IMR-90 (cell line): ENCODE results near the gene CXCL17. TPM values are rescaled to one million over a fixed set of nuclear protein-coding genes. Genes with fewer than 3 reads are reported as not detected.

ENCODE experiments used
- ATAC-seq: fragments of 200-7000 bp; cut with Tn5 transposase; 2 replicates; pipeline ENCODE4 v1.9.1; 2020; ENCODE audit warnings: low read depth, mild to moderate bottlenecking, moderate library complexity
- BruUV-seq: library from RNA; stranded (reverse); fragments of 400-500 nt; replicated peaks from 2 replicates; lab custom pipeline; 2021; lab: Mats Ljungman, UMichigan
- CTCF ChIA-PET: fragments of 300-600 bp; formaldehyde crosslinking; extraction: SDS; loops from one replicate; lab custom pipeline; 2021; ENCODE audit warnings: antibody characterized with exemption; lab: Yijun Ruan, JAX
- POLR2A ChIA-PET: fragments of 300-600 bp; sonication (Branson Sonifier 250); formaldehyde crosslinking; loops from one replicate; lab custom pipeline; 2022; ENCODE audit warnings: antibody characterized with exemption; ENCODE audit not compliant: unreplicated experiment; lab: Charles Lee
- DNase-seq: peaks from one replicate; pipeline ENCODE4 v3.0.0; 2013
- H2AFZ ChIP-seq: replicated peaks from 2 replicates; pipeline ENCODE3; 2013; ENCODE audit warnings: low read length, mild to moderate bottlenecking; ENCODE audit not compliant: poor library complexity
- H2AK5ac ChIP-seq: 2 replicates; pipeline ENCODE4 v1.6.1; 2013; ENCODE audit warnings: low read depth, low read length, inconsistent platforms
- H2AK9ac ChIP-seq: replicated peaks from 2 replicates; pipeline ENCODE3; 2013; ENCODE audit warnings: mild to moderate bottlenecking, low read depth, low read length, moderate library complexity; ENCODE audit not compliant: poor library complexity
- H2BK120ac ChIP-seq: 2 replicates; pipeline ENCODE4 v1.6.1; 2013; ENCODE audit warnings: low read depth, low read length, inconsistent platforms
- H2BK15ac ChIP-seq: 3 replicates; pipeline ENCODE4 v1.6.1; 2013; ENCODE audit warnings: low read depth, low read length, inconsistent platforms
- H2BK20ac ChIP-seq: 2 replicates; pipeline ENCODE4 v1.6.1; 2013; ENCODE audit warnings: low read depth, mild to moderate bottlenecking, inconsistent platforms, low read length, moderate library complexity
- H2BK5ac ChIP-seq: 2 replicates; pipeline ENCODE4 v1.6.1; 2013; ENCODE audit warnings: mild to moderate bottlenecking, low read depth, low read length, inconsistent platforms; ENCODE audit not compliant: poor library complexity, severe bottlenecking
- H3K14ac ChIP-seq: replicated peaks from 2 replicates; pipeline ENCODE4 v1.6.1; 2013; ENCODE audit warnings: low read depth, low read length, inconsistent platforms
- H3K18ac ChIP-seq: 2 replicates; pipeline ENCODE4 v1.6.1; 2013; ENCODE audit warnings: low read depth, low read length, control low read depth
- H3K23ac ChIP-seq: 2 replicates; pipeline ENCODE4 v1.6.1; 2013; ENCODE audit warnings: low read depth, low read length, inconsistent platforms
- H3K27ac ChIP-seq: 2 replicates; pipeline ENCODE4 v1.5.1; 2013; ENCODE audit warnings: mild to moderate bottlenecking, control low read depth, low read length; ENCODE audit not compliant: insufficient read depth
- H3K27me3 ChIP-seq: 2 replicates; pipeline ENCODE4 v1.6.1; 2013; ENCODE audit warnings: low read length; ENCODE audit not compliant: control insufficient read depth, insufficient read depth
- H3K36me3 ChIP-seq: 2 replicates; pipeline ENCODE4 v1.6.1; 2013; ENCODE audit warnings: low read length, mixed read lengths; ENCODE audit not compliant: control insufficient read depth, insufficient read depth
- H3K4ac ChIP-seq: 2 replicates; pipeline ENCODE4 v1.6.1; 2013; ENCODE audit warnings: low read depth, low read length, inconsistent platforms
- H3K4me1 ChIP-seq: 2 replicates; pipeline ENCODE4 v1.6.1; 2013; ENCODE audit warnings: low read length, mixed read lengths; ENCODE audit not compliant: control insufficient read depth, insufficient read depth
- H3K4me2 ChIP-seq: 2 replicates; pipeline ENCODE4 v1.6.1; 2013; ENCODE audit warnings: low read depth, mild to moderate bottlenecking, control low read depth, low read length, moderate library complexity
- H3K4me3 ChIP-seq: 2 replicates; pipeline ENCODE4 v1.5.1; 2013; ENCODE audit warnings: low read depth, mild to moderate bottlenecking, control low read depth, low read length, moderate library complexity; ENCODE audit not compliant: insufficient read depth
- H3K56ac ChIP-seq: 2 replicates; pipeline ENCODE4 v1.6.1; 2013; ENCODE audit warnings: low read length, inconsistent platforms; ENCODE audit not compliant: insufficient read depth; ENCODE audit errors: extremely low read depth
- H3K79me1 ChIP-seq, 2 experiments: 2 replicates each; pipeline ENCODE4 v1.6.1; 2013; ENCODE audit warnings: low read length in 2 of 2, inconsistent platforms in 1 of 2, low read depth in 1 of 2
- H3K9ac ChIP-seq: 2 replicates; pipeline ENCODE4 v1.6.1; 2013; ENCODE audit warnings: low read depth, low read length, control low read depth
- H3K9me1 ChIP-seq: 2 replicates; pipeline ENCODE4 v1.6.1; 2013; ENCODE audit warnings: low read length, inconsistent platforms; ENCODE audit not compliant: insufficient read depth
- H3K9me3 ChIP-seq: 2 replicates; pipeline ENCODE4 v1.6.1; 2013; ENCODE audit warnings: low read length; ENCODE audit not compliant: control insufficient read depth, insufficient read depth
- H4K20me1 ChIP-seq: 2 replicates; pipeline ENCODE4 v1.6.1; 2013; ENCODE audit warnings: low read length, inconsistent platforms; ENCODE audit not compliant: insufficient read depth
- H4K5ac ChIP-seq: 2 replicates; pipeline ENCODE4 v1.6.1; 2013; ENCODE audit warnings: mild to moderate bottlenecking, low read depth, low read length, control low read depth
- H4K8ac ChIP-seq, 2 experiments: 2 replicates each; pipeline ENCODE4 v1.6.1; 2013; ENCODE audit warnings: low read depth in 2 of 2, low read length in 2 of 2, control low read depth in 1 of 2, inconsistent platforms in 1 of 2
- H4K91ac ChIP-seq: 2 replicates; pipeline ENCODE4 v1.6.1; 2013; ENCODE audit warnings: low read depth, low read length, inconsistent platforms; ENCODE audit not compliant: insufficient read depth
- BHLHE40 ChIP-seq: fragments of 150-350 bp; IDR thresholded peaks from 2 replicates; pipeline ENCODE4 v1.6.1; 2016; ENCODE audit warnings: mild to moderate bottlenecking, low read depth, low read length
- CEBPB ChIP-seq: IDR thresholded peaks from 2 replicates; pipeline ENCODE4 v1.6.1; 2012; ENCODE audit warnings: low read depth, low read length, improper control_type of control experiment
- MAZ ChIP-seq: IDR thresholded peaks from 2 replicates; pipeline ENCODE4 v1.6.1; 2012; ENCODE audit warnings: low read depth, mild to moderate bottlenecking, low read length, improper control_type of control experiment, moderate library complexity, borderline replicate concordance
- MXI1 ChIP-seq: IDR thresholded peaks from 2 replicates; pipeline ENCODE4 v1.6.1; 2012; ENCODE audit warnings: low read depth, mild to moderate bottlenecking, low read length, moderate library complexity, borderline replicate concordance
- RCOR1 ChIP-seq: IDR thresholded peaks from 2 replicates; pipeline ENCODE4 v1.6.1; 2012; ENCODE audit warnings: mild to moderate bottlenecking, low read length, improper control_type of control experiment; ENCODE audit not compliant: insufficient replicate concordance
- USF2 ChIP-seq: fragments of 150-350 bp; IDR thresholded peaks from 2 replicates; pipeline ENCODE4 v1.6.1; 2017; ENCODE audit warnings: mild to moderate bottlenecking, antibody characterized with exemption, low read length, low read depth
- WGBS, 2 experiments: methylation state at CpG; one replicate each; pipeline versions ENCODE4 v1.1.5 to v1.1.7; 2013; ENCODE audit warnings: missing lambda C conversion rate in 2 of 2; ENCODE audit not compliant: insufficient read length in 1 of 2; ENCODE audit errors: extremely low coverage in 2 of 2; 5-methylcytosine and 5-hydroxymethylcytosine counted together
- dilution Hi-C: fragments of 300-500 bp; cut with HindIII; formaldehyde crosslinking; loops from one replicate; pipeline ENCODE4 v1.14.3; 2018; ENCODE audit warnings: low sequenced_read_pairs; ENCODE audit not compliant: unreplicated experiment
- in situ Hi-C: fragments of 300-500 bp; cut with MboI; formaldehyde crosslinking; loops from 3 replicates; pipeline ENCODE4 v1.14.3; 2019; ENCODE audit warnings: low sequenced_read_pairs, inconsistent platforms, mixed read lengths
- intact Hi-C: fragments of 100-400 bp; cut with micrococcal nuclease; formaldehyde crosslinking; loops from 2 replicates; pipeline ENCODE4 v1.10.0; 2022
- polyA plus RNA-seq, 3 experiments: library from polyadenylated mRNA; depleted of rRNA; stranded (reverse); fragments of >200 nt; gene quantifications; 2 replicates each; pipeline ENCODE4 v1.2.3, GENCODE V29; 2012; ENCODE audit warnings: low replicate concordance in 1 of 3
- total RNA-seq: library from RNA; depleted of rRNA; stranded (reverse); fragments of >200 nt; gene quantifications from 2 replicates; pipeline ENCODE4 v1.2.3, GENCODE V29; 2012
- TF ChIP-seq, protein P1 (sequence below): conservative IDR thresholded peaks from 2 replicates; pipeline ENCODE4 v1.5.1; 2012; ENCODE audit warnings: mild to moderate bottlenecking, low read depth, low read length, improper control_type of control experiment

The CXCL17 gene
- total and polyA plus RNA-seq, 2 of the 4 experiments (the other 2 are of a cell fraction) = not detected

GRCh38 chr19:42423462-42424344, 19.0 kb downstream of the CXCL17 start:
- dilution Hi-C loops (no loop called here), in situ Hi-C loops (no loop called here), intact Hi-C loops (no loop called here)
- DNase-seq (peak; percentile 90), ATAC-seq (peak; percentile 97)
- no TSS peak for BruUV-seq
- Histone ChIP-seq H2BK5ac (peak overlapping the region; percentile 8), H4K20me1 (peaks cover 11% of the 10 kb centered on the region; the same call in 1 of the 2 replicates), H3K4ac (peak overlapping the region; percentile 44), H3K18ac (no peak overlapping the region; the same call in 1 of the 2 replicates), H3K4me1 (peaks cover 9% of the 10 kb centered on the region), H2AK9ac (peak overlapping the region; percentile 58), H3K9ac (peak overlapping the region; percentile 59), H4K5ac (no peak overlapping the region; the same call in 1 of the 2 replicates), H2BK120ac (no peak overlapping the region), H2BK20ac (no peak overlapping the region), H3K56ac (no peak overlapping the region), H3K36me3 (no peaks in the 10 kb centered on the region), H3K23ac (no peak overlapping the region), H3K4me2 (peak overlapping the region; percentile 92), H2AK5ac (peak overlapping the region; percentile 38; the same call in 1 of the 2 replicates), H2BK15ac (no peak overlapping the region), H3K27me3 (no peaks in the 10 kb centered on the region), H4K8ac (peak overlapping the region; percentile 57 to 84; a peak in 3 of 4 replicates), H3K4me3 (peak overlapping the region; percentile 64), H3K9me3 (no peaks in the 10 kb centered on the region), H4K91ac (peak overlapping the region; percentile 55; the same call in 1 of the 2 replicates), H3K14ac (peak overlapping the region; percentile 66; the same call in 1 of the 2 replicates), H3K79me1 (peaks cover 4 to 19% of the 10 kb centered on the region in 2 experiments; a peak in 2 of 4 replicates), H3K9me1 (peaks cover 11% of the 10 kb centered on the region), H3K27ac (peak overlapping the region; percentile 39; the same call in 1 of the 2 replicates), H2AFZ (peak overlapping the region; percentile 96)
- TF ChIP-seq MXI1 = peak; percentile 64; the same call in 1 of the 2 replicates
- 0 out of 2 replicates have a peak, but pooled peaks have one; percentile 4 for TF ChIP-seq BHLHE40
- no peak for TF ChIP-seq RCOR1
- TF ChIP-seq, protein P1, sequence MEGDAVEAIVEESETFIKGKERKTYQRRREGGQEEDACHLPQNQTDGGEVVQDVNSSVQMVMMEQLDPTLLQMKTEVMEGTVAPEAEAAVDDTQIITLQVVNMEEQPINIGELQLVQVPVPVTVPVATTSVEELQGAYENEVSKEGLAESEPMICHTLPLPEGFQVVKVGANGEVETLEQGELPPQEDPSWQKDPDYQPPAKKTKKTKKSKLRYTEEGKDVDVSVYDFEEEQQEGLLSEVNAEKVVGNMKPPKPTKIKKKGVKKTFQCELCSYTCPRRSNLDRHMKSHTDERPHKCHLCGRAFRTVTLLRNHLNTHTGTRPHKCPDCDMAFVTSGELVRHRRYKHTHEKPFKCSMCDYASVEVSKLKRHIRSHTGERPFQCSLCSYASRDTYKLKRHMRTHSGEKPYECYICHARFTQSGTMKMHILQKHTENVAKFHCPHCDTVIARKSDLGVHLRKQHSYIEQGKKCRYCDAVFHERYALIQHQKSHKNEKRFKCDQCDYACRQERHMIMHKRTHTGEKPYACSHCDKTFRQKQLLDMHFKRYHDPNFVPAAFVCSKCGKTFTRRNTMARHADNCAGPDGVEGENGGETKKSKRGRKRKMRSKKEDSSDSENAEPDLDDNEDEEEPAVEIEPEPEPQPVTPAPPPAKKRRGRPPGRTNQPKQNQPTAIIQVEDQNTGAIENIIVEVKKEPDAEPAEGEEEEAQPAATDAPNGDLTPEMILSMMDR = no peak
- peak; percentile 87 for TF ChIP-seq CEBPB
- peak; percentile 37 for TF ChIP-seq USF2
- TF ChIP-seq MAZ = peak; percentile 60; the same call in 1 of the 2 replicates
- ChIA-PET POLR2A (no interaction called here), CTCF (interaction anchor here (0.9 to 2.0 kb wide), 4 partner anchors 10 to 23 kb away, joined by 3 to 9 read pairs (median 4); no protein-coding TSS in a partner anchor)
- WGBS, 2 experiments = 14% methylated on average over 19 of the region's 65 CpGs; no CpG with 5 or more reads in 1 of the 2 experiments
